HEK293 (cell line): Measurements from ENCODE around the gene GMDS.

Experiments used
- CTCF ChIP-seq: fragments of 450-650 bp; formaldehyde crosslinking; IDR thresholded peaks from 2 replicates; pipeline ENCODE4 v1.5.1; 2016; ENCODE audit warnings: missing biosample characterization, missing genetic modification characterization
- GLIS1 ChIP-seq: fragments of 450-650 bp; formaldehyde crosslinking; IDR thresholded peaks from 2 replicates; pipeline ENCODE4 v1.5.1; 2016; ENCODE audit warnings: missing biosample characterization, missing genetic modification characterization
- GLIS2 ChIP-seq: fragments of 450-650 bp; formaldehyde crosslinking; IDR thresholded peaks from 2 replicates; pipeline ENCODE4 v1.5.1; 2016; ENCODE audit warnings: missing biosample characterization, missing genetic modification characterization
- OVOL3 ChIP-seq: fragments of 450-650 bp; formaldehyde crosslinking; IDR thresholded peaks from 2 replicates; pipeline ENCODE4 v1.5.1; 2016; ENCODE audit warnings: missing biosample characterization, missing genetic modification characterization
- SCRT1 ChIP-seq: fragments of 450-650 bp; formaldehyde crosslinking; IDR thresholded peaks from 2 replicates; pipeline ENCODE4 v1.5.1; 2016; ENCODE audit warnings: missing biosample characterization, missing genetic modification characterization, borderline replicate concordance
- SP3 ChIP-seq: fragments of 450-650 bp; formaldehyde crosslinking; IDR thresholded peaks from 2 replicates; pipeline ENCODE4 v1.5.1; 2016; ENCODE audit warnings: missing biosample characterization, missing genetic modification characterization
- ZBTB11 ChIP-seq: fragments of 450-650 bp; formaldehyde crosslinking; conservative IDR thresholded peaks from 2 replicates; pipeline ENCODE4 v1.5.1; 2016; ENCODE audit warnings: low read depth, missing biosample characterization, missing genetic modification characterization
- ZBTB6 ChIP-seq: fragments of 450-650 bp; formaldehyde crosslinking; IDR thresholded peaks from 2 replicates; pipeline ENCODE4 v1.5.1; 2017; ENCODE audit warnings: missing biosample characterization, missing genetic modification characterization
- ZNF10 ChIP-seq: fragments of 450-650 bp; formaldehyde crosslinking; IDR thresholded peaks from 2 replicates; pipeline ENCODE4 v1.5.1; 2017; ENCODE audit warnings: missing biosample characterization, missing genetic modification characterization
- ZNF146 ChIP-seq: fragments of 450-650 bp; formaldehyde crosslinking; IDR thresholded peaks from 2 replicates; pipeline ENCODE4 v1.5.1; 2016; ENCODE audit warnings: missing biosample characterization, missing genetic modification characterization
- ZNF324 ChIP-seq: fragments of 450-650 bp; formaldehyde crosslinking; IDR thresholded peaks from 2 replicates; pipeline ENCODE4 v1.5.1; 2016; ENCODE audit warnings: missing biosample characterization, missing genetic modification characterization
- ZNF391 ChIP-seq: fragments of 450-650 bp; formaldehyde crosslinking; IDR thresholded peaks from 2 replicates; pipeline ENCODE4 v1.5.1; 2016; ENCODE audit warnings: low read depth, missing biosample characterization, missing genetic modification characterization, borderline replicate concordance
- ZNF398 ChIP-seq: fragments of 450-650 bp; formaldehyde crosslinking; IDR thresholded peaks from 2 replicates; pipeline ENCODE4 v1.5.1; 2017; ENCODE audit warnings: missing biosample characterization, missing genetic modification characterization
- ZNF416 ChIP-seq: fragments of 450-650 bp; formaldehyde crosslinking; IDR thresholded peaks from 2 replicates; pipeline ENCODE4 v1.5.1; 2016; ENCODE audit warnings: missing biosample characterization, missing genetic modification characterization
- ZNF426 ChIP-seq: fragments of 450-650 bp; formaldehyde crosslinking; IDR thresholded peaks from 2 replicates; pipeline ENCODE4 v1.5.1; 2017; ENCODE audit warnings: missing biosample characterization, missing genetic modification characterization, mild to moderate bottlenecking, inconsistent platforms, moderate library complexity
- ZNF548 ChIP-seq: fragments of 450-650 bp; formaldehyde crosslinking; IDR thresholded peaks from 2 replicates; pipeline ENCODE4 v1.5.1; 2016; ENCODE audit warnings: missing biosample characterization, missing genetic modification characterization
- ZNF596 ChIP-seq: fragments of 450-650 bp; IDR thresholded peaks from 2 replicates; pipeline ENCODE4 v1.5.0; 2018; ENCODE audit warnings: missing biosample characterization, mild to moderate bottlenecking, missing genetic modification characterization, moderate library complexity
- ZNF621 ChIP-seq: fragments of 450-650 bp; formaldehyde crosslinking; IDR thresholded peaks from 2 replicates; pipeline ENCODE4 v1.5.1; 2017; ENCODE audit warnings: missing biosample characterization, missing genetic modification characterization
- TF ChIP-seq, protein P1 (sequence below): fragments of 450-650 bp; formaldehyde crosslinking; IDR thresholded peaks from 2 replicates; pipeline ENCODE4 v1.5.1; 2017; ENCODE audit warnings: missing biosample characterization, missing genetic modification characterization
- TF ChIP-seq, protein P2 (sequence below): fragments of 450-650 bp; formaldehyde crosslinking; IDR thresholded peaks from 2 replicates; pipeline ENCODE4 v1.5.1; 2016; ENCODE audit warnings: missing biosample characterization, missing genetic modification characterization
- TF ChIP-seq, protein P3 (sequence below): fragments of 450-650 bp; formaldehyde crosslinking; IDR thresholded peaks from 2 replicates; pipeline ENCODE4 v1.5.1; 2017; ENCODE audit warnings: missing biosample characterization, missing genetic modification characterization
- TF ChIP-seq, protein P4 (sequence below): fragments of 450-650 bp; formaldehyde crosslinking; IDR thresholded peaks from 2 replicates; pipeline ENCODE4 v1.5.1; 2016; ENCODE audit warnings: missing biosample characterization, missing genetic modification characterization, borderline replicate concordance

The GMDS gene

DNA sequence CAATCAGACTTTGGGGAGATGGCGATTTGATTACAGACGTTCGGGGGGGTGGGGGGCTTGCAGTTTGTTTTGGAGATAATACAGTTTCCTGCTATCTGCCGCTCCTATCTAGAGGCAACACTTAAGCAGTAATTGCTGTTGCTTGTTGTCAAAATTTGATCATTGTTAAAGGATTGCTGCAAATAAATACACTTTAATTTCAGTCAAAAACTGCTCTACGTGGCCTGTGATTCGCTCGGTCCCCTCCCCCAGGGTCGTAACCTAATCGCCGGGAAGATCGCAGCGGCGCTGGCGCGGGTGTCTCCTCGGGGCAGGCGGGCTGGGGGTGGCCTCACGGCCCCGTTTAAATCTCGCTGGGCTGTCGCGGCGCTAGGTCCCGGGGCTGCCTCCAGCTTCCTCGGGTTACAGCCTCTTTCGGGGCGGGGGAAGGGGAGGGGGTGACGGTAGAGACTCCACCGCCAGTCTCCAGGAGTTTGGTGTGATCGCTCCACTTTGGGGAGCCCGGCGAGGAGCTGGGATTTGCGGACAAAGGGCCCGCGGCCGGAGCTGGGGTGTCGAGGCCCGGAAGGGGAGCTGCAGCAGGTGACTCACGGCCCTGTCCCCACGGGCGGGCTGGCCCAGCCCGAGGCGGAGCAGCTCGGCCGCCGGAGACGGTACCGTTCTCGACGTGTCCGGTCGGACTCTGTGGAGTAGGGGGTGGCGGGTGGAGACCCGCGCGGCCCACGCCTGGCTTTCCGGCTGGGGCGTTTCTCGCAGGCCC, 631.5 kb downstream of the GMDS start (continued):
- peak; percentile 59; the same call in 1 of the 2 replicates for TF ChIP-seq GLIS2 (tag by site-specific recombination)
- no peak for TF ChIP-seq SCRT1 (tag by site-specific recombination)
- no peak for TF ChIP-seq ZNF596 (tag by site-specific recombination)
- TF ChIP-seq, protein P1, sequence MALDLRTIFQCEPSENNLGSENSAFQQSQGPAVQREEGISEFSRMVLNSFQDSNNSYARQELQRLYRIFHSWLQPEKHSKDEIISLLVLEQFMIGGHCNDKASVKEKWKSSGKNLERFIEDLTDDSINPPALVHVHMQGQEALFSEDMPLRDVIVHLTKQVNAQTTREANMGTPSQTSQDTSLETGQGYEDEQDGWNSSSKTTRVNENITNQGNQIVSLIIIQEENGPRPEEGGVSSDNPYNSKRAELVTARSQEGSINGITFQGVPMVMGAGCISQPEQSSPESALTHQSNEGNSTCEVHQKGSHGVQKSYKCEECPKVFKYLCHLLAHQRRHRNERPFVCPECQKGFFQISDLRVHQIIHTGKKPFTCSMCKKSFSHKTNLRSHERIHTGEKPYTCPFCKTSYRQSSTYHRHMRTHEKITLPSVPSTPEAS (tag by site-specific recombination), result no peak
- no peak for TF ChIP-seq ZBTB11
- TF ChIP-seq GLIS1 (tag by site-specific recombination), result peak; percentile 70
- TF ChIP-seq, protein P2, sequence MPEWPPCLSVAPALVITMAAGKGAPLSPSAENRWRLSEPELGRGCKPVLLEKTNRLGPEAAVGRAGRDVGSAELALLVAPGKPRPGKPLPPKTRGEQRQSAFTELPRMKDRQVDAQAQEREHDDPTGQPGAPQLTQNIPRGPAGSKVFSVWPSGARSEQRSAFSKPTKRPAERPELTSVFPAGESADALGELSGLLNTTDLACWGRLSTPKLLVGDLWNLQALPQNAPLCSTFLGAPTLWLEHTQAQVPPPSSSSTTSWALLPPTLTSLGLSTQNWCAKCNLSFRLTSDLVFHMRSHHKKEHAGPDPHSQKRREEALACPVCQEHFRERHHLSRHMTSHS (tag by site-specific recombination), result 0 out of 2 replicates have a peak, but pooled peaks have one; percentile 14
- TF ChIP-seq ZNF146 (tag by site-specific recombination), result no peak
- TF ChIP-seq CTCF, result no peak
- TF ChIP-seq ZNF621, result no peak
- TF ChIP-seq OVOL3, result no peak
- TF ChIP-seq ZNF426, result no peak; the same call in 1 of the 2 replicates
- TF ChIP-seq ZBTB6 (tag by site-specific recombination), result 0 out of 2 replicates have a peak, but pooled peaks have one; percentile 38
- TF ChIP-seq ZNF391 (tag by site-specific recombination), result no peak
- TF ChIP-seq ZNF324 (tag by site-specific recombination), result no peak
- TF ChIP-seq SP3 (tag by site-specific recombination), result peak; percentile 45
- TF ChIP-seq, protein P3, sequence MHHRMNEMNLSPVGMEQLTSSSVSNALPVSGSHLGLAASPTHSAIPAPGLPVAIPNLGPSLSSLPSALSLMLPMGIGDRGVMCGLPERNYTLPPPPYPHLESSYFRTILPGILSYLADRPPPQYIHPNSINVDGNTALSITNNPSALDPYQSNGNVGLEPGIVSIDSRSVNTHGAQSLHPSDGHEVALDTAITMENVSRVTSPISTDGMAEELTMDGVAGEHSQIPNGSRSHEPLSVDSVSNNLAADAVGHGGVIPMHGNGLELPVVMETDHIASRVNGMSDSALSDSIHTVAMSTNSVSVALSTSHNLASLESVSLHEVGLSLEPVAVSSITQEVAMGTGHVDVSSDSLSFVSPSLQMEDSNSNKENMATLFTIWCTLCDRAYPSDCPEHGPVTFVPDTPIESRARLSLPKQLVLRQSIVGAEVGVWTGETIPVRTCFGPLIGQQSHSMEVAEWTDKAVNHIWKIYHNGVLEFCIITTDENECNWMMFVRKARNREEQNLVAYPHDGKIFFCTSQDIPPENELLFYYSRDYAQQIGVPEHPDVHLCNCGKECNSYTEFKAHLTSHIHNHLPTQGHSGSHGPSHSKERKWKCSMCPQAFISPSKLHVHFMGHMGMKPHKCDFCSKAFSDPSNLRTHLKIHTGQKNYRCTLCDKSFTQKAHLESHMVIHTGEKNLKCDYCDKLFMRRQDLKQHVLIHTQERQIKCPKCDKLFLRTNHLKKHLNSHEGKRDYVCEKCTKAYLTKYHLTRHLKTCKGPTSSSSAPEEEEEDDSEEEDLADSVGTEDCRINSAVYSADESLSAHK, result peak; percentile 60
- TF ChIP-seq ZNF398 (tag by site-specific recombination), result no peak
- no peak for TF ChIP-seq ZNF10 (tag by site-specific recombination)
- TF ChIP-seq ZNF548, result no peak
- TF ChIP-seq, protein P4, sequence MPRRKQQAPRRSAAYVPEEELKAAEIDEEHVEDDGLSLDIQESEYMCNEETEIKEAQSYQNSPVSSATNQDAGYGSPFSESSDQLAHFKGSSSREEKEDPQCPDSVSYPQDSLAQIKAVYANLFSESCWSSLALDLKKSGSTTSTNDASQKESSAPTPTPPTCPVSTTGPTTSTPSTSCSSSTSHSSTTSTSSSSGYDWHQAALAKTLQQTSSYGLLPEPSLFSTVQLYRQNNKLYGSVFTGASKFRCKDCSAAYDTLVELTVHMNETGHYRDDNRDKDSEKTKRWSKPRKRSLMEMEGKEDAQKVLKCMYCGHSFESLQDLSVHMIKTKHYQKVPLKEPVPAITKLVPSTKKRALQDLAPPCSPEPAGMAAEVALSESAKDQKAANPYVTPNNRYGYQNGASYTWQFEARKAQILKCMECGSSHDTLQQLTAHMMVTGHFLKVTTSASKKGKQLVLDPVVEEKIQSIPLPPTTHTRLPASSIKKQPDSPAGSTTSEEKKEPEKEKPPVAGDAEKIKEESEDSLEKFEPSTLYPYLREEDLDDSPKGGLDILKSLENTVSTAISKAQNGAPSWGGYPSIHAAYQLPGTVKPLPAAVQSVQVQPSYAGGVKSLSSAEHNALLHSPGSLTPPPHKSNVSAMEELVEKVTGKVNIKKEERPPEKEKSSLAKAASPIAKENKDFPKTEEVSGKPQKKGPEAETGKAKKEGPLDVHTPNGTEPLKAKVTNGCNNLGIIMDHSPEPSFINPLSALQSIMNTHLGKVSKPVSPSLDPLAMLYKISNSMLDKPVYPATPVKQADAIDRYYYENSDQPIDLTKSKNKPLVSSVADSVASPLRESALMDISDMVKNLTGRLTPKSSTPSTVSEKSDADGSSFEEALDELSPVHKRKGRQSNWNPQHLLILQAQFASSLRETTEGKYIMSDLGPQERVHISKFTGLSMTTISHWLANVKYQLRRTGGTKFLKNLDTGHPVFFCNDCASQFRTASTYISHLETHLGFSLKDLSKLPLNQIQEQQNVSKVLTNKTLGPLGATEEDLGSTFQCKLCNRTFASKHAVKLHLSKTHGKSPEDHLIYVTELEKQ, result no peak
- no peak for TF ChIP-seq ZNF416
